HCT116 (cell line): Measurements from ENCODE around the gene TUBD1. TPM values are rescaled to one million over a fixed set of nuclear protein-coding genes. Genes with fewer than 3 reads are reported as not detected.

Experiments
- ATAC-seq: fragments of 200-7000 bp; cut with Tn5 transposase; 2 replicates; pipeline ENCODE4 v1.9.1; 2020; ENCODE audit warnings: mild to moderate bottlenecking, moderate library complexity
- BruUV-seq: library from RNA; stranded (reverse); fragments of 400-500 nt; replicated peaks from 2 replicates; lab custom pipeline; 2021; lab: Mats Ljungman, UMichigan
- CTCF ChIA-PET: fragments of 300-600 bp; sonication (Branson Sonifier 250); formaldehyde crosslinking; loops from one replicate; lab custom pipeline; 2021; ENCODE audit warnings: antibody characterized with exemption; lab: Charles Lee
- POLR2A ChIA-PET: fragments of 300-600, 350-600 bp; sonication (Branson Sonifier 250); formaldehyde crosslinking; loops from one replicate; lab custom pipeline; 2021; ENCODE audit warnings: antibody characterized with exemption; lab: Charles Lee
- RAD21 ChIA-PET, 2 experiments: fragments of 300-600 bp; sonication (Branson Sonifier 250); formaldehyde crosslinking; loops; one replicate each; lab custom pipeline; 2023; ENCODE audit warnings: low total read pairs in 2 of 2; ENCODE audit not compliant: uncharacterized antibody in 2 of 2, unreplicated experiment in 2 of 2, low non-redundant PET in 1 of 2; lab: Charles Lee
- DNase-seq: peaks from one replicate; pipeline ENCODE4 v3.0.0-alpha.2; 2010; ENCODE audit warnings: low read depth, low spot score
- H2AFZ ChIP-seq: fragments of 200-600 bp; shearing (Covaris generic), sonication (generic); 2 replicates; pipeline ENCODE4 v1.6.1; 2017; ENCODE audit warnings: low read depth, mixed run types, mixed read lengths, antibody characterized with exemption, low read length; ENCODE audit not compliant: poor library complexity, severe bottlenecking
- H3K27ac ChIP-seq: 2 replicates; pipeline ENCODE4 v1.5.1; 2012; ENCODE audit warnings: low read depth, low read length
- H3K27me3 ChIP-seq: fragments of 200-600 bp; sonication (generic); 2 replicates; pipeline ENCODE4 v1.6.1; 2016; ENCODE audit warnings: mixed run types, low read length, mixed read lengths; ENCODE audit not compliant: insufficient read depth
- H3K36me3 ChIP-seq, 2 experiments: fragments of 200-500 bp in 1 of 2; fragments of 200-600 bp in 1 of 2; sonication (Bioruptor generic) in 1 of 2; sonication (generic) in 1 of 2; 2 replicates each; pipeline versions ENCODE4 v1.5.1 to v1.6.1; 2014 to 2016; ENCODE audit warnings: low read length in 2 of 2, inconsistent platforms in 1 of 2, mixed read lengths in 1 of 2, mixed run types in 1 of 2; ENCODE audit not compliant: insufficient read depth in 2 of 2, control insufficient read depth in 1 of 2
- H3K4me1 ChIP-seq, 2 experiments: fragments of 200-600 bp in 1 of 2; sonication (generic) in 1 of 2; 2 replicates each; pipeline versions ENCODE4 v1.5.1 to v1.6.1; 2012 to 2017; ENCODE audit warnings: low read length in 2 of 2, inconsistent platforms in 1 of 2, mild to moderate bottlenecking in 1 of 2, mixed read lengths in 1 of 2, mixed run types in 1 of 2, moderate library complexity in 1 of 2; ENCODE audit not compliant: insufficient read depth in 2 of 2, control insufficient read depth in 1 of 2
- H3K4me2 ChIP-seq: fragments of 200-600 bp; sonication (generic); 2 replicates; pipeline ENCODE4 v1.6.1; 2017; ENCODE audit warnings: mixed run types, low read length, mixed read lengths
- H3K4me3 ChIP-seq, 2 experiments: fragments of 200-600 bp in 1 of 2; sonication (generic) in 1 of 2; replicated peaks in 1 of 2; 2 replicates each; pipeline ENCODE4 v1.5.1; 2011 to 2016; ENCODE audit warnings: low read length in 2 of 2, control low read depth in 1 of 2, low read depth in 1 of 2, mild to moderate bottlenecking in 1 of 2, mixed read lengths in 1 of 2, mixed run types in 1 of 2
- H3K79me2 ChIP-seq: fragments of 200-600 bp; sonication (generic); 2 replicates; pipeline ENCODE4 v1.6.1; 2017; ENCODE audit warnings: mild to moderate bottlenecking, mixed run types, low read length, moderate library complexity, mixed read lengths; ENCODE audit not compliant: insufficient read depth
- H3K9ac ChIP-seq: fragments of 200-600 bp; sonication (generic); 2 replicates; pipeline ENCODE4 v1.6.1; 2016; ENCODE audit warnings: low read length, mixed read lengths
- H3K9me2 ChIP-seq: fragments of 200-600 bp; sonication (generic), shearing (Covaris generic); 2 replicates; pipeline ENCODE4 v1.6.1; 2017; ENCODE audit warnings: mixed run types, mild to moderate bottlenecking, moderate library complexity; ENCODE audit not compliant: insufficient read depth
- H3K9me3 ChIP-seq, 2 experiments: fragments of 200-500 bp in 1 of 2; fragments of 200-600 bp in 1 of 2; sonication (Bioruptor generic) in 1 of 2; sonication (generic) in 1 of 2; 2 replicates each; pipeline ENCODE4 v1.6.1; 2014 to 2017; ENCODE audit warnings: low read length in 2 of 2, mixed read lengths in 2 of 2, inconsistent platforms in 1 of 2, low read depth in 1 of 2, mild to moderate bottlenecking in 1 of 2, mixed run types in 1 of 2, moderate library complexity in 1 of 2; ENCODE audit not compliant: control insufficient read depth in 1 of 2, insufficient read depth in 1 of 2
- H4K20me1 ChIP-seq: fragments of 200-600 bp; sonication (generic), shearing (Covaris generic); 2 replicates; pipeline ENCODE4 v1.6.1; 2017; ENCODE audit warnings: mixed run types, mild to moderate bottlenecking, moderate library complexity; ENCODE audit not compliant: insufficient read depth
- ATF3 ChIP-seq: IDR thresholded peaks from 2 replicates; pipeline ENCODE4 v1.6.1; 2012
- CBX3 ChIP-seq: IDR thresholded peaks from 2 replicates; pipeline ENCODE4 v1.6.1; 2012; ENCODE audit warnings: low read depth
- EGR1 ChIP-seq: IDR thresholded peaks from 2 replicates; pipeline ENCODE4 v1.6.1; 2012; ENCODE audit warnings: low read depth
- EZH2 ChIP-seq: fragments of 200-600 bp; sonication (generic); IDR thresholded peaks from 2 replicates; pipeline ENCODE4 v1.6.1; 2017; ENCODE audit warnings: antibody characterized with exemption, mixed run types
- EZH2phosphoT487 ChIP-seq: fragments of 200-600 bp; IDR thresholded peaks from 2 replicates; pipeline ENCODE4 v1.6.1; 2018; ENCODE audit warnings: antibody characterized with exemption, borderline replicate concordance
- FOSL1 ChIP-seq: IDR thresholded peaks from 2 replicates; pipeline ENCODE4 v1.6.1; 2012; ENCODE audit warnings: low read depth
- JUND ChIP-seq: IDR thresholded peaks from 2 replicates; pipeline ENCODE4 v1.6.1; 2012
- MAX ChIP-seq: IDR thresholded peaks from 2 replicates; pipeline ENCODE4 v1.6.1; 2012
- POLR2A ChIP-seq: IDR thresholded peaks from 2 replicates; pipeline ENCODE4 v1.7.0; 2011; ENCODE audit warnings: borderline replicate concordance; ENCODE audit not compliant: insufficient read depth, insufficient read length; ENCODE audit errors: extremely low read depth
- POLR2AphosphoS5 ChIP-seq: IDR thresholded peaks from 2 replicates; pipeline ENCODE4 v1.6.1; 2011; ENCODE audit warnings: mild to moderate bottlenecking, low read depth, low read length, moderate library complexity
- RAD21 ChIP-seq: IDR thresholded peaks from 2 replicates; pipeline ENCODE4 v1.6.1; 2012; ENCODE audit warnings: low read depth, mild to moderate bottlenecking
- SRF ChIP-seq: IDR thresholded peaks from 2 replicates; pipeline ENCODE4 v1.6.1; 2012; ENCODE audit warnings: low read depth
- TCF7L2 ChIP-seq: IDR thresholded peaks from 2 replicates; pipeline ENCODE4 v1.7.0; 2011; ENCODE audit warnings: borderline replicate concordance, inconsistent platforms; ENCODE audit not compliant: insufficient read depth, insufficient read length; ENCODE audit errors: extremely low read depth
- YY1 ChIP-seq: IDR thresholded peaks from 2 replicates; pipeline ENCODE4 v1.6.1; 2011; ENCODE audit warnings: low read length, low read depth, moderate library complexity, mild to moderate bottlenecking; ENCODE audit not compliant: insufficient replicate concordance; ENCODE audit errors: extremely low read depth
- ZBTB33 ChIP-seq: IDR thresholded peaks from 2 replicates; pipeline ENCODE4 v1.6.1; 2011; ENCODE audit warnings: mild to moderate bottlenecking, low read length, moderate library complexity; ENCODE audit not compliant: insufficient replicate concordance; ENCODE audit errors: extremely low read depth
- ZFX ChIP-seq: fragments of 450-650 bp; IDR thresholded peaks from 2 replicates; pipeline ENCODE4 v1.6.1; 2017
- ZNF274 ChIP-seq: fragments of 200-500 bp; sonication (Bioruptor generic); IDR thresholded peaks from 2 replicates; pipeline ENCODE4 v1.6.1; 2014; ENCODE audit warnings: mild to moderate bottlenecking, low read depth, low read length, inconsistent platforms
- intact Hi-C: fragments of 100-400 bp; cut with micrococcal nuclease; formaldehyde crosslinking; loops from 2 replicates; pipeline ENCODE4 v1.10.0; 2022
- total RNA-seq: library from RNA; stranded (reverse); gene quantifications from one replicate; pipeline ENCODE4 v1.2.1, GENCODE V29; 2021; ENCODE audit not compliant: unreplicated experiment
- TF ChIP-seq, protein P1 (sequence below): IDR thresholded peaks from 2 replicates; pipeline ENCODE4 v1.6.1; 2012; ENCODE audit warnings: low read depth

TUBD1 gene
- total RNA-seq, 1 experiment from 2014 or later, result 13.0 TPM

DNA sequence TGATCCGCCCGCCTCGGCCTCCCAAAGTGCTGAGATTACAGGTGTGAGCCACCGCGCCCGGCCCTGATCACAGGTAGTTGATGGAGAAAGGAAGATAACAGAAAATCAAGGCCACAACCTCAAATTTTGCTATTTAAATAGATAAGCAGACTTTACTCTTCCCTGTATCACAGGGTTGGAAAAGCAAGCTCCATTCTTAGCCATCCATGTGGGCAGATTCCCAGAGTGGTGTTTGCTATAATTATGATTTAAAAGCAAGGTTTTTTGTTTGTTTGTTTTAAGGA lies 44.4 kb downstream of the TUBD1 start:
- Histone ChIP-seq H3K27ac (peak overlapping the region; percentile 97), H3K9me2 (no peaks in the 10 kb centered on the region), H3K4me1 (peaks cover 85 to 97% of the 10 kb centered on the region in 2 experiments), H4K20me1 (no peaks in the 10 kb centered on the region), H2AFZ (no peak overlapping the region), H3K9me3 (no peaks in the 10 kb centered on the region), H3K4me3 (no peak overlapping the region), H3K4me2 (no peak overlapping the region), H3K36me3 (no peaks in the 10 kb centered on the region), H3K9ac (no peak overlapping the region), H3K27me3 (no peaks in the 10 kb centered on the region), H3K79me2 (no peaks in the 10 kb centered on the region)
- ChIA-PET POLR2A (interaction anchor here (2.8 to 15.2 kb wide), 3 partner anchors 11 to 97 kb away, joined by 10 to 443 read pairs (median 411); no protein-coding TSS in a partner anchor), RAD21 (no interaction called here), CTCF (interaction anchor here (2.8 kb wide), 1 partner anchor 10 kb away, joined by 19 read pairs; no protein-coding TSS in a partner anchor)
- ATAC-seq, result no peak
- intact Hi-C loops, result no loop called here
- no peak for DNase-seq
- TF ChIP-seq EZH2, result no peak
- TF ChIP-seq MAX, result no peak
- no peak for TF ChIP-seq CBX3
- no peak for TF ChIP-seq ZNF274
- TF ChIP-seq, protein P1, sequence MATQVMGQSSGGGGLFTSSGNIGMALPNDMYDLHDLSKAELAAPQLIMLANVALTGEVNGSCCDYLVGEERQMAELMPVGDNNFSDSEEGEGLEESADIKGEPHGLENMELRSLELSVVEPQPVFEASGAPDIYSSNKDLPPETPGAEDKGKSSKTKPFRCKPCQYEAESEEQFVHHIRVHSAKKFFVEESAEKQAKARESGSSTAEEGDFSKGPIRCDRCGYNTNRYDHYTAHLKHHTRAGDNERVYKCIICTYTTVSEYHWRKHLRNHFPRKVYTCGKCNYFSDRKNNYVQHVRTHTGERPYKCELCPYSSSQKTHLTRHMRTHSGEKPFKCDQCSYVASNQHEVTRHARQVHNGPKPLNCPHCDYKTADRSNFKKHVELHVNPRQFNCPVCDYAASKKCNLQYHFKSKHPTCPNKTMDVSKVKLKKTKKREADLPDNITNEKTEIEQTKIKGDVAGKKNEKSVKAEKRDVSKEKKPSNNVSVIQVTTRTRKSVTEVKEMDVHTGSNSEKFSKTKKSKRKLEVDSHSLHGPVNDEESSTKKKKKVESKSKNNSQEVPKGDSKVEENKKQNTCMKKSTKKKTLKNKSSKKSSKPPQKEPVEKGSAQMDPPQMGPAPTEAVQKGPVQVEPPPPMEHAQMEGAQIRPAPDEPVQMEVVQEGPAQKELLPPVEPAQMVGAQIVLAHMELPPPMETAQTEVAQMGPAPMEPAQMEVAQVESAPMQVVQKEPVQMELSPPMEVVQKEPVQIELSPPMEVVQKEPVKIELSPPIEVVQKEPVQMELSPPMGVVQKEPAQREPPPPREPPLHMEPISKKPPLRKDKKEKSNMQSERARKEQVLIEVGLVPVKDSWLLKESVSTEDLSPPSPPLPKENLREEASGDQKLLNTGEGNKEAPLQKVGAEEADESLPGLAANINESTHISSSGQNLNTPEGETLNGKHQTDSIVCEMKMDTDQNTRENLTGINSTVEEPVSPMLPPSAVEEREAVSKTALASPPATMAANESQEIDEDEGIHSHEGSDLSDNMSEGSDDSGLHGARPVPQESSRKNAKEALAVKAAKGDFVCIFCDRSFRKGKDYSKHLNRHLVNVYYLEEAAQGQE, result no peak
- no peak for TF ChIP-seq EGR1
- no peak for TF ChIP-seq JUND
- TF ChIP-seq SRF, result no peak
- TF ChIP-seq POLR2A, result no peak
- no peak for TF ChIP-seq POLR2AphosphoS5
- TF ChIP-seq EZH2phosphoT487, result no peak
- no peak for TF ChIP-seq RAD21
- no peak for TF ChIP-seq YY1
- no peak for TF ChIP-seq TCF7L2
- TF ChIP-seq ZBTB33, result no peak
- no peak for TF ChIP-seq ATF3
- TF ChIP-seq FOSL1, result no peak
- no peak for TF ChIP-seq ZFX
- no TSS peak for BruUV-seq
